GM12891 (cell line): ENCODE measurements around the gene RAB8A.
"Not testable (repeated sequence)": the region's sequence is repeated elsewhere in the genome, so short reads cannot be mapped to it uniquely, and the experiment has no call there.

Experiments
- DNase-seq: peaks from one replicate; pipeline ENCODE4 v3.0.0; 2011; ENCODE audit warnings: low spot score; ENCODE audit not compliant: insufficient read length
- FAIRE-seq: peaks from 2 replicates; lab custom pipeline; 2011; peaks lifted over from hg19 to GRCh38; lab: Jason Lieb, UNC
- PAX5 ChIP-seq: IDR thresholded peaks from 2 replicates; pipeline ENCODE4 v1.6.1; 2011; ENCODE audit warnings: low read length, moderate library complexity, mild to moderate bottlenecking; ENCODE audit not compliant: insufficient read depth, severe bottlenecking
- POLR2A ChIP-seq: IDR thresholded peaks from 2 replicates; pipeline ENCODE4 v1.6.1; 2011; ENCODE audit warnings: low read depth, low read length, control low read depth
- POLR2AphosphoS5 ChIP-seq: IDR thresholded peaks from 2 replicates; pipeline ENCODE4 v1.6.1; 2011; ENCODE audit warnings: low read depth, low read length, control low read depth
- POU2F2 ChIP-seq: IDR thresholded peaks from 2 replicates; pipeline ENCODE4 v1.6.1; 2011; ENCODE audit warnings: low read depth, mild to moderate bottlenecking, control low read depth, low read length, moderate library complexity
- SPI1 ChIP-seq: IDR thresholded peaks from 2 replicates; pipeline ENCODE4 v1.6.1; 2011; ENCODE audit warnings: low read depth, low read length, control low read depth
- TAF1 ChIP-seq: IDR thresholded peaks from 2 replicates; pipeline ENCODE4 v1.6.1; 2011; ENCODE audit warnings: low read depth, low read length, control low read depth

The RAB8A gene

DNA sequence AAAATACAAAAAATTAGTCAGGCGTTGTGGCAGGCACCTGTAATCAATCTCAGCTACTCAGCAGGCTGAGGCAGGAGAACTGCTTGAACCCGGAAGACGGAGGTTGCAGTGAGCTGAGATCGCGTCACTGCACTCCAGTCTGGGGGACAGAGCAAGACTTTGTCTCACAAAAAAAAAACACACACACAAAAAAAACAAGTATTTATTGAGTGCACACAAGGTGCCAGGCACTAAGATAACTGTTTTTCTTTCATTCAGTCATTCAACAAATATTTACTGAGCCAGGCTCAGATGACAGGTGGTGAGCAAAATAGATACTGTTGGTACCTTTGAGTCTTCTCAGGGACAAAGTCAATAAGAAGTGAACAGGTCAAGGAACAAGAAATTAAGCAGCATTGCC, 55.4 kb downstream of the RAB8A start:
- FAIRE-seq (no peak), DNase-seq (no peak)

DNA sequence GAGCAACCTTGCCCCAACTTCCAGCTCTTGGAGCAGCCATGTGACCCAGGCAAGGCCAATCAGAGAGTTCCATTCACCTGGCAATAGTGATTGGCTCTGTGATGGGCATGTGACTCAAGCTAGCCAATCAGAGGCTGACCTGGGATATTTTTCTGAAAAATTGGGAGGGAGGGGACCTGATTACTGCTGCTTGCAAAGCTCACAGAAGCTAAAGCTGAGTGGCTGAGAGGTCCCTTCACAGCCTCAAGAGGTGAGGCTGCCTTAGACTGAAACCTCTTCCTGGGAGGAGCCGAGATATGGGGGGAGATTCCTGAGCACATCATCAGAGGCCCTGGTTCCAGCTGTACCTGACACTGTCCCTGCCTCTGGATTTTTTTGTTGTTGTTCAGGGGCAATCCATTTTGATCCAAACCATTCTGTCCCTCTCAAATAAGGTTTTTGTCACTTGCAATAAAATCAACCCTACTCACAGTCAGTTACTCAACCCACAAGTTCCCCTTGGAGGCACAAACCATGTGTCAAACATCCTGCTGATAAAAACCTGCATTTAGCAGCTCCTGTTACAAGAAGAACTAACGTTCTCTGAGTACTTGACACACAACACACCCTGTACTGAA, 56.9 kb downstream of the RAB8A start:
- DNase-seq (no peak), FAIRE-seq (peak; percentile 72)
- TF ChIP-seq POU2F2 (no peak), POLR2A (no peak), POLR2AphosphoS5 (no peak), SPI1 (no peak), TAF1 (no peak), PAX5 (no peak)

More for the DNA sequence above, 55.4 kb downstream of the RAB8A start:
- TF ChIP-seq POLR2A (no peak), POU2F2 (no peak), PAX5 (no peak), POLR2AphosphoS5 (no peak), SPI1 (no peak), TAF1 (no peak)

DNA sequence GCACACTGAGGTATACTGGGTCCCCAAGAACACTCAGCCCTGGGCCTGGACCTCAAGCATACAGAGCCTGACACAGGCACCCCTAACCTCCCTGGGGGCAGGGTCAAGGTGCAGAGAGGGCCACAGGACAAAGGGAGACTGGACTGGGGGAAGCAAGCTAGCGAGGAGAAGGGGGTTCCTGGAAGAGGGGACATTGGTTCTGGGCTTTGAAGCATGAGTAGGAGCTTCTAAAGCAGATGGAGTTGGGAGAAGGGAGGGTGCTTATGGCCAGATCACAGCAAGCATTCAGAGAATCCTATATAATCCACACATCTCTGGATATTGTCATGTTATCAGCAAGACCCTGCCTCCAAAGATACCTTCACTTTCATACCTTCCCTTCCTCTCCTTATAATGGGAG, 58.4 kb downstream of the RAB8A start:
- no peak for DNase-seq
- TF ChIP-seq SPI1 (no peak), POLR2AphosphoS5 (no peak), PAX5 (no peak), POLR2A (no peak), TAF1 (no peak), POU2F2 (no peak)
- no peak for FAIRE-seq

DNA sequence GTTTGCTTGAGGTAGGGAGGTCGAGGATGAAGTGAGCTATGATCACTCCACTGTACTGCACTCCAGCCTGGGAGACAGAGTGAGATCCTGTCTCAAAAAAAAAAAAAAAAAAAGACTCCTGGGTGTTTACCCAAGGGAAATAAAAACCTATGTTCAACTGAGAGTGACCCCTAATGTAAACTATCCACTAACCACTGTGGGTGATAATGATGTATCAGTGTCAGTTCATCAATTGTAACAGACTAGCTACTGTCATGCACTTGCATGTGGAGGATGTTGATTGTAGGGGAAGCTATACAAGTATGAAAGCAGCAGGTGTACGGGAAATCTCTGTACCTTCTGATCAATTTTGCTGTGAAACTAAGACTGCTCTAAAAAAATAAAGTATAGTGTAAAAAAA, 64.3 kb downstream of the RAB8A start:
- DNase-seq, result no peak
- no peak for TF ChIP-seq SPI1
- no peak for TF ChIP-seq POLR2AphosphoS5
- TF ChIP-seq PAX5, result no peak
- no peak for TF ChIP-seq POLR2A
- TF ChIP-seq TAF1, result no peak
- TF ChIP-seq POU2F2, result no peak
- FAIRE-seq, result no peak

DNA sequence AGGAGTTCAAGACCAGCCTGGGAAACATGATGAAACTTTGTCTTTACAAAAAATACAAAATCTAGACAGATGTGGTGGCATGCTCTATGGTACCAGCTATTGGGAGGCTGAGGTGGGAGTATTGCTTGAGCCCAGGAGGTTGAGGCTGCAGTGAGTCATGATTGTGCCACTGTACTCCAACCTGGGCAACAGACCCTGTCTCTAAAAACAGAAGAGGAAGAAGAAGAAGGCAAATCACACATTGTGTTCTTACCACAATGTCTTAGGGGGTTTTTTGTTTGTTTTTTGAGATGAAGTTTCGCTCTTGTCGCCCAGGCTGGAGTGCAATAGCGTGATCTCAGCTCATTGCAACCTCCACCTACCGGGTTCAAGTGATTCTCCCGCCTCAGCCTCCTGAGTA, 67.2 kb downstream of the RAB8A start:
- not testable (repeated sequence) for DNase-seq
- FAIRE-seq, result peak; percentile 40

DNA sequence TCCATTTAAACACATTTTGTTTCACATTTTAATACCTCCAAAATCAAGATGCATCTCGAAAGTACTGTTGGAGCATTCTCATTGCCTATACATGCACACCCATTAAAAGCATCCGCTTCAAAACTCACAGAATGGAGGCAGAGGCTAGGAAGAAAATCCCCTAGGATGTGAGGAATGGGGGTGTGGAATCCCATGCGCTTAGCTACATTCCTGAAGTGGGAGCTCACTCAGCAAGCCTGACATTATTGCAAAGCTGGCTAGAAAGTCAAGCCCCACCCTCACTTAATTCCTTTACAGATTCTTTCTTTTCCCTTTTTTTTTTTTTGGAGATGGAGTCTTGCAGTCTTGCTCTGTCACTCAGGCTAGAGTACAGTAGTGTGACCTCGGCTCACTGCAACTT, 68.9 kb downstream of the RAB8A start:
- FAIRE-seq (no peak), DNase-seq (no peak)
- no peak for TF ChIP-seq POU2F2
